Mesenteric fat pad (tissue), 1 donor: ENCODE results near the gene FARP1. TPM values are rescaled to one million over a fixed set of nuclear protein-coding genes. Genes with fewer than 3 reads are reported as not detected.

Experiments used
- DNase-seq: peaks from one replicate; pipeline ENCODE4 v3.0.0-alpha.2; 2020; ENCODE audit warnings: low spot score
- total RNA-seq: library from RNA; stranded (reverse); fragmentation: NEBNext Ultra II Directional; extraction: Animal tissue kit (Norgen Biotek cat#: 25700); gene quantifications from one replicate; pipeline ENCODE4 v1.2.1, GENCODE V29; 2021
- donor health status: DM: yes; HTN: yes; CAD: no.

FARP1 gene
- total RNA-seq, 1 donor from 2014 or later: 42.5 TPM

DNA sequence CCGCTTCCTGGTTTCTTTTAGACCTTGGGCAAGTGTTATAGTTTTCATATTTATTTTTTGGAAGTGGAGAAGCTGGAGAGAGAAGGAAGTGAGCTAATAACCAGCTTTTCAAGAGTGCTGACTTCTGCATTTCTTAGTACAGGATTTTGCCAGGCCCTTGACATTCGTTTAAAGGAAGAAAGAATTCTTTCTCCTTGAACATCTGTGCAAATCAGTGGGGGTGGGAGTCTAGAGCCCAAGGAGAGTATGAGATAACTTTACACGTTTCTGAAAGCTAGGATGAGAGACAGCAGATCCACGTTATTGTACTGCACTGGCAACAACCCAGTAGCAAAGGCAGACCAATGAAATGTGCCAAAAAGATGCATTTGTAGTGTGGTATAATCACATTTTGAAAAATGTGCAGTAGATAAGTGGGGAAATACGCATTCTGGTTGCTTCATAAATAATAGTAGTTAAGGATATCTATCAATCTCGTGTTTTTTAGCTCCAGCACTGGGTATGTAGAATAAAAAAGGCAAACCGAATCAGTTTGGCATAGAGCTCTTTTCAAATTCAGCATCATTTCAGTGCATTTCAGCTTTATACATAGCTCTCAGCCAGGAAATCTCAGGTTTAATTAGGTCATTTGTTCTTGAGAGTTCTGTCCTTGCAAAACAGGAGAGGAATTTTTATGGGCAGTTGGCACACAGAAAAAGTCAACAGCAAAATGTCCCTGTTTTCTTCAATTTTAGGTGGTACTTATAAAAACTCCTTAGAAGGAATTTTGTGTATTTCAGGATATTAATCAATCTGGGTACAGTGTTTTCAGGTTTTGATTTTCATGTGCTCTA lies 29.9 kb downstream of the FARP1 start:
- DNase-seq: no peak

DNA sequence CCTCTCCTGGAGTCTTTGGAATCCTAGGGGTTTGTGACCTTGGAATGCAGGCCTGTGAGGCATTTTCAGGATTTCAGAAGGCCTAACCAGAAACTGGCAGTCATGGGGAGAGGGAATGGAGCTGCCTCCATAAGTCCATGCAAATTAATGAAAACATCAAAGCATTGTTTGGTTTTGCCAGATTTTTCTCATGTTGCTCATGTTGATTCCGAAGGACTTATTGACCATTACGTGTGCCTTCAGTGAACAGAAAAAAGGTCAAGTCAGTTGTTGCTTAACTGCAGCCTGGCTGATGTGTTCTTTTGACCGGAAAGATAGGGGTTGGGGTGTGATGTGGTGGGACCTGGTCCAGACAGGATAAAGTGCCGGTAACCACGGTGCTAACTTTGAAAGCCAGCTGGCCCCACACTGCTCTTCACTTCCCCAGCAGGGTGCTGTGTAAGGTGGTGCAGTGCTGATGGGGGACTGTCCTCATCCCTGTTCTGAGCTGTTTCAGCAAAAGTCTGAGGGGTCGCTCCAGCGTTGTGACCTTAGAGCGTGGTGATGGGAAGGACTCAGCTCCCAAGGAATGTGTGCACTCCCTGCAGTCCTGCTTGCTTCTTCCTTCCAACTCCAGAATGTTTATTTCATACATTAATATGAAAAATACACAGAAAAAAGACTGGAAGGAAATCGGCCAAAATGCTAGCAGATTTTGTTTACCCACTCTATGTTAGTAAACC lies 30.7 kb downstream of the FARP1 start:
- no peak for DNase-seq

GRCh38 chr13:98174307-98174706 lies 31.4 kb downstream of the FARP1 start:
- no peak for DNase-seq

- DNase-seq: no peak
Measured at GRCh38 chr13:98175043-98175442, 32.1 kb downstream of the FARP1 start.

- no peak for DNase-seq
Measured at GRCh38 chr13:98175823-98176222, 32.9 kb downstream of the FARP1 start.

DNA sequence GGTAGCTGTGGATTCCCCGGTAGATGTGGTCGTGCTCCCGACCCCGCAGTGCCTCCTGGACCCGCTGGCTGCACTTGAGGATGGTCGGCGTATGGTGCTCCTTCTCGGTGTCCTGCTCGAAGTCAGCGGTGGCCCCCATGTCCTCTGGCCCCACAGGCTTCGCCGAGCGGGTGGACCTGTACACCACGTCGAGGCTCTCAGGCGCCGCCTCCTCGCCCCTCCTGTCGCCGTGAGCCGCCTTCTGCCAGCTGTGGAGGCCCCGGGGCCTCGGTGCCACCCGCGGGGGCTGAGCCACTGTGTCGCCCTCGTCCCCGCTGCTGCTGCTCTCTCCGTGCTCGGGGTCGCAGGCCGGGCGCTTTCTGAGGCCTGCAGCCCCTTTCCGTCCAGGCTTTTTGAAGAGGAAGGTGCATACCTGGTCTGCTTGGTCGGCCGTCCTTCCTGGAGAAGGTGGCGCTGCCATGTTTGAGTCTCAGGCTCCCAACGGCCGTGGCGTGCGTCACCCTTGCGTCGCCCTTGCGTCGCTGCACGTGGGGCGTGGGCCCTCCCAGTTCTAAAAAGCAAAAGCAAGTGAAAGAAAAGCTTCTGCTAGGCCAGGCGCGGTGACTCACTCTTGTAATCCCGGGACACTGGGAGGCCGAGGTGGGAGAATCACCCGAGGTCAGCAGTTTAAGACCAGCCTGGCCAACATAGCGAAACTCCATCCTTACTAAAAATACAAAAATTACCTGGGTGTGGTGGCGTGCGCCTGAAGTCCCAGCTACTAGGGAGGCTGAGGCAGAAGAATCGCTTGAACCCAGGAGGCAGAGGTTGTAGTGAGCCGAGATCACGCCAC lies 34.1 kb downstream of the FARP1 start, which contains the start of gene RNF113B:
Gene RNF113B (minus strand): TSS at position 493 of the 832 bp plus-strand sequence. CDS start 33 bp downstream, at position 460.
- DNase-seq: no peak

DNA sequence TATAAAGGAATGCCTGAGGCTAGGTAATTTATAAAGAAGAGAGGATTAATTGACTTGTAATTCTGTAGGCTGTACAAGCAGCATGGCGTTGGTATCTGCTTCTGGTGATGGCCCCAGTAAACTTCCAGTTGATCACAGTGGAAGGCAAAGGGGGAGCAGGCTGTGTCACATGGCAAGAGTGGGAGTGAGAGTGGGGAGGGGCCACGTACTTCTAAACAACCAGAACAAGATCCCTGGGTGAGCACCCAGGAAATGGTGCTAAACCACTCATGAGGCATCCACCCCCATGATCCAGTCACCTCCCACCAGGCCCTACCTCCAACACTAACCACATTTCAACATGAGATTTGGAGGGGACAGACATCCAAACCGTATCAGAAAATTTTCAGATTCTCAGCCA lies 37.2 kb downstream of the FARP1 start:
- no peak for DNase-seq

GRCh38 chr13:98181111-98181815 lies 38.4 kb downstream of the FARP1 start:
- no peak for DNase-seq

GRCh38 chr13:98182153-98182552 lies 39.3 kb downstream of the FARP1 start:
- no peak for DNase-seq

GRCh38 chr13:98182589-98182988 lies 39.7 kb downstream of the FARP1 start:
- DNase-seq: no peak

DNA sequence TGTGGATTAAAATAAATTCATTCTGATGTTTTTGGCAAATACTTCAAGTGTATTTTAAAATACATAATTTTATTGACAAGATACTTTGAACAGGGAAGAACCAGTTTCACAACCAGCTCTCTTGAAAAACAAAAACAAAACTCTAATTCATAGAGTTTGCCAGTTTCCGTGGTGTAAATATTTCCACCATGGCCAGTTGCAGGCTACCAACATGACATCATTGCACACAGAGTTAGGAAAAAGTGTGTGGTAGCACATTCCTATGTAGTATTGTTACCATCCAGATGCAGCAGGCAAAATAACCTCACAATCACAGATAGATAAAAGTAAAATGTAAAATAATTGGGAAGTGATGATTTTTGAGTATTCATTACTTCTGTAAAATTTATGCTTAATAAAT lies 41.9 kb downstream of the FARP1 start:
- DNase-seq: no peak

GRCh38 chr13:98187155-98187964 lies 44.5 kb downstream of the FARP1 start:
- no peak for DNase-seq

GRCh38 chr13:98187965-98188261 lies 45.0 kb downstream of the FARP1 start:
- no peak for DNase-seq

- DNase-seq: no peak
Measured at GRCh38 chr13:98188544-98189166, 45.8 kb downstream of the FARP1 start.

GRCh38 chr13:98189841-98190505 lies 47.1 kb downstream of the FARP1 start:
- DNase-seq: no peak

DNA sequence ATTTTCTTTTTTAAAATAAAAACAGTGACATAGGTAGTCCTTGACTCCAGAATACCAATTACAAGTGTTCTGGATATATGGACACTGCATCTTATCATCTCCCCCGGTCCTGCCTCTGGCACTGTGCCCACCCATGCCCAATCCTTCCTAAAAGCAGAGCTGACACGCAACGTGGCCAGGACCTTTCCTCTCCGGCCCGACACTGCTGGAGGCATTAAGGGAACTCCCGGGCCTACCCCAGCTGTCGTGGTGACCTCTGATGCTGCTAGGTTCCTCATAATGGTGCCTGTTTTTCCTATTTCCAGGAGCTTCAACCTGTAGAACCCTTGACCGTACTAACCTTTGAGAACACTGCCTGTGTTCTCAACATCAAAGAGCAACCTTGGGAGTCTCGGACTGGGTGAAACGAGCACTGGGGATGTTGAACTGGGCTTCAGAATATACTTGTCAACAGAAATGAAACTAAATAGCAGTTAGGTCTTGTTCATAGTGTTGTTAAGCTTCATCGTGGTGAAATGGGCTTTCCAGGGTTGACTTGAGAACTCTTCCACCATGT lies 48.1 kb downstream of the FARP1 start:
- no peak for DNase-seq

- no peak for DNase-seq
Measured at GRCh38 chr13:98192008-98192407, 49.1 kb downstream of the FARP1 start.

DNA sequence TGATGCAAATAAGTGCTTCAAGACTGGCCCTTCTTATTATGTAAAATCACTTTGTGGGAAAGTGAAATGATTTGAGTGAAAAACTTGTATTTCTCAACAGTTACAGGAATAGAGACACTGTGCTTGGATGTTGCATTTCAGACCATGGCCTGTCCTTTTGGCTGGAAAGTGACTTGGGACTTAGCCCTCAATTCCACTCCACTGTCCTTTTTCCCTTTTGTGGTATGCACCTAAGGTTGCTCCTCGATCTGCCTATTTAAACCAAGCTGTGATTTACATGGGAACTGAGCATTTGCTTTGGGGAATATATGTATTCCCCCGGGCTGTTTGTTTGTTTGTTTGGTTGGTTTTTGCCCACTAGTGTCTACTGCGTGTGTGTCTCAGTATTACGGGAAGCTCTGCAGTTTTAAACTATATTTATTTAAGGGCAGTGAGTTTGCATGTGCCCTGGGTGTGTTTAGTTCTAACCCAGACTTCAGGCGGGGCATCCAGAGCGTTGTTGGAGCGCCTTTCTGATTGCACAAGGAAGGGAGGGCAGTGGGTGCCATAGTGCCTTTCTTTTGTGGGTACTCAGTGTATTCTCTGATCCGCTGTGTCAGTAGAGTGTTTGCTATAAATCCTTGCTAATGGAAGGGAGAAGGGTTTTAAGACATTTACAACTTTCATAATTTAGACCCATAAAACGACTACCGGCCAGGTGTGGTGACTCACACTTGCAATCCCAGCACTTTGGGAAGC lies 52.3 kb downstream of the FARP1 start:
- DNase-seq: no peak
